PC-9 (cell line): ENCODE measurements around the gene HACD2. TPM values are rescaled to one million over a fixed set of nuclear protein-coding genes. Genes with fewer than 3 reads are reported as not detected.

Experiments
- BruUV-seq: library from RNA; stranded (reverse); fragments of 400-500 nt; replicated peaks from 2 replicates; lab custom pipeline; 2021; lab: Mats Ljungman, UMichigan
- CTCF ChIA-PET: fragments of 300-600 bp; sonication (Branson Sonifier 250); formaldehyde crosslinking; loops from one replicate; lab custom pipeline; 2022; ENCODE audit warnings: antibody characterized with exemption; lab: Charles Lee
- POLR2A ChIA-PET: fragments of 300-600 bp; sonication (Branson Sonifier 250); formaldehyde crosslinking; loops from one replicate; lab custom pipeline; 2022; ENCODE audit warnings: antibody characterized with exemption; ENCODE audit not compliant: unreplicated experiment; lab: Charles Lee
- DNase-seq, 2 experiments: peaks; one replicate each; pipeline versions ENCODE4 v3.0.0 to v3.0.0-alpha.2; 2015 to 2022; ENCODE audit warnings: mixed read lengths in 1 of 2
- H2AFZ ChIP-seq: fragments of 200-600 bp; sonication (generic); 2 replicates; pipeline ENCODE4 v1.8.1; 2017; ENCODE audit warnings: antibody characterized with exemption
- H3F3A ChIP-seq: fragments of 200-600 bp; sonication (generic); 2 replicates; pipeline ENCODE4 v1.8.1; 2017; ENCODE audit warnings: antibody characterized with exemption, mild to moderate bottlenecking, low read depth; ENCODE audit not compliant: insufficient read depth
- H3K27ac ChIP-seq: fragments of 200-600 bp; sonication (generic); 2 replicates; pipeline ENCODE4 v1.6.1; 2016; ENCODE audit warnings: mixed run types
- H3K27me3 ChIP-seq: fragments of 200-600 bp; sonication (generic); 2 replicates; pipeline ENCODE4 v1.6.1; 2016; ENCODE audit warnings: low read depth, mixed run types; ENCODE audit not compliant: insufficient read depth
- H3K36me3 ChIP-seq: fragments of 200-600 bp; sonication (generic); 2 replicates; pipeline ENCODE4 v1.6.1; 2016; ENCODE audit warnings: low read depth, mixed run types
- H3K4me1 ChIP-seq: fragments of 200-600 bp; sonication (generic); replicated peaks from 2 replicates; pipeline ENCODE4 v1.6.1; 2016; ENCODE audit warnings: mixed run types; ENCODE audit not compliant: insufficient read depth
- H3K4me2 ChIP-seq: fragments of 200-600 bp; sonication (generic); 2 replicates; pipeline ENCODE4 v1.6.1; 2017; ENCODE audit warnings: mixed run types
- H3K4me3 ChIP-seq: fragments of 200-600 bp; sonication (generic); 2 replicates; pipeline ENCODE4 v1.6.1; 2016; ENCODE audit warnings: mixed run types
- H3K79me2 ChIP-seq: fragments of 200-600 bp; sonication (generic); 2 replicates; pipeline ENCODE4 v1.6.1; 2017; ENCODE audit warnings: low read depth, mixed run types
- H3K9me2 ChIP-seq: fragments of 200-600 bp; sonication (generic); 2 replicates; pipeline ENCODE4 v1.8.1; 2017; ENCODE audit warnings: mild to moderate bottlenecking; ENCODE audit not compliant: insufficient read depth
- H3K9me3 ChIP-seq: fragments of 200-600 bp; sonication (generic); 2 replicates; pipeline ENCODE4 v1.8.1; 2016; ENCODE audit warnings: low read depth; ENCODE audit not compliant: insufficient read depth
- H4K20me1 ChIP-seq: fragments of 200-600 bp; sonication (generic); 2 replicates; pipeline ENCODE4 v1.8.1; 2017; ENCODE audit not compliant: insufficient read depth
- CTCF ChIP-seq: fragments of 200-600 bp; sonication (generic); conservative IDR thresholded peaks from 2 replicates; pipeline ENCODE4 v1.6.1; 2017; ENCODE audit warnings: mixed run types, antibody characterized with exemption, mild to moderate bottlenecking, moderate library complexity
- EZH2 ChIP-seq: fragments of 200-600 bp; sonication (generic); IDR thresholded peaks from 2 replicates; pipeline ENCODE4 v1.8.0; 2017; ENCODE audit warnings: antibody characterized with exemption, low read depth
- intact Hi-C: fragments of 100-400 bp; cut with micrococcal nuclease; formaldehyde crosslinking; loops from one replicate; pipeline ENCODE4 v1.10.0; 2022; ENCODE audit not compliant: unreplicated experiment
- total RNA-seq: library from RNA; stranded (reverse); gene quantifications from 2 replicates; pipeline ENCODE4 v1.2.3, GENCODE V29; 2021

Gene HACD2
- total RNA-seq, 1 experiment from 2014 or later: 53.3 TPM

GRCh38 chr3:123498761-123499160 lies 86.1 kb downstream of the HACD2 start:
- Histone ChIP-seq H3K4me1 (no peaks in the 10 kb centered on the region), H3F3A (no peaks in the 10 kb centered on the region; the same call in 1 of the 2 replicates), H3K9me3 (no peaks in the 10 kb centered on the region), H3K27ac (no peak overlapping the region), H3K27me3 (no peaks in the 10 kb centered on the region), H3K4me3 (no peak overlapping the region), H3K9me2 (no peaks in the 10 kb centered on the region), H3K36me3 (no peaks in the 10 kb centered on the region; the same call in none of the 2 replicates), H3K4me2 (no peak overlapping the region), H3K79me2 (no peaks in the 10 kb centered on the region), H2AFZ (no peak overlapping the region), H4K20me1 (no peaks in the 10 kb centered on the region)
- no TSS peak for BruUV-seq
- DNase-seq: no peak
- intact Hi-C loops: no loop called here
- POLR2A ChIA-PET: interaction anchor here (0.8 kb wide), 1 partner anchor 87 kb away, joined by 20 read pairs; no protein-coding TSS in a partner anchor
- CTCF ChIA-PET: interaction anchor here (0.6 kb wide), 1 partner anchor 12 kb away, joined by 3 read pairs; no protein-coding TSS in a partner anchor
- TF ChIP-seq CTCF (no peak), EZH2 (no peak)

- H3K27me3 ChIP-seq: no peaks in the 10 kb centered on the region
- TF ChIP-seq CTCF (no peak), EZH2 (no peak)
- ChIA-PET CTCF (no interaction called here), POLR2A (no interaction called here)
- no peaks in the 10 kb centered on the region for H3K9me3 ChIP-seq
- H3K36me3 ChIP-seq: no peaks in the 10 kb centered on the region; the same call in none of the 2 replicates
- H3K4me3 ChIP-seq: no peak overlapping the region
- no peak overlapping the region for H3K27ac ChIP-seq
- no peaks in the 10 kb centered on the region; the same call in 1 of the 2 replicates for H4K20me1 ChIP-seq
- intact Hi-C loops: no loop called here
- no peaks in the 10 kb centered on the region for H3K4me1 ChIP-seq
- peaks cover 3% of the 10 kb centered on the region; the same call in 1 of the 2 replicates for H3F3A ChIP-seq
- H3K4me2 ChIP-seq: no peak overlapping the region
- no TSS peak for BruUV-seq
- no peak overlapping the region for H2AFZ ChIP-seq
- no peak for DNase-seq
- H3K79me2 ChIP-seq: no peaks in the 10 kb centered on the region
- H3K9me2 ChIP-seq: no peaks in the 10 kb centered on the region
Observed at GRCh38 chr3:123493912-123494311, 90.9 kb downstream of the HACD2 start.

- Histone ChIP-seq H3K27ac (no peak overlapping the region), H3K36me3 (no peaks in the 10 kb centered on the region; the same call in 1 of the 2 replicates), H4K20me1 (no peaks in the 10 kb centered on the region; the same call in 1 of the 2 replicates), H3K4me3 (no peak overlapping the region), H3K4me2 (no peak overlapping the region), H3K4me1 (no peaks in the 10 kb centered on the region), H3K79me2 (no peaks in the 10 kb centered on the region), H3K9me2 (no peaks in the 10 kb centered on the region), H3K27me3 (no peaks in the 10 kb centered on the region), H3F3A (peaks cover 3% of the 10 kb centered on the region; the same call in 1 of the 2 replicates), H2AFZ (no peak overlapping the region), H3K9me3 (no peaks in the 10 kb centered on the region)
- DNase-seq: no peak
- CTCF ChIA-PET: no interaction called here
- POLR2A ChIA-PET: no interaction called here
- no TSS peak for BruUV-seq
- no peak for TF ChIP-seq CTCF
- no peak for TF ChIP-seq EZH2
- intact Hi-C loops: no loop called here
Observed at GRCh38 chr3:123491966-123492587, 92.8 kb downstream of the HACD2 start.
